OCI-LY7 (cell line): ENCODE results near the gene AGR3.

Source experiments
- CTCF ChIP-seq: fragments of 200-600 bp; sonication (generic); conservative IDR thresholded peaks from 2 replicates; pipeline ENCODE4 v1.5.1; 2014; ENCODE audit warnings: mild to moderate bottlenecking, antibody characterized with exemption, low read length, moderate library complexity, mixed read lengths
- EZH2phosphoT487 ChIP-seq: fragments of 200-600 bp; sonication (generic); IDR thresholded peaks from 2 replicates; pipeline ENCODE4 v1.6.1; 2018; ENCODE audit warnings: low read depth, borderline replicate concordance, mild to moderate bottlenecking, mixed run types, antibody characterized with exemption, low read length, moderate library complexity, mixed read lengths

DNA sequence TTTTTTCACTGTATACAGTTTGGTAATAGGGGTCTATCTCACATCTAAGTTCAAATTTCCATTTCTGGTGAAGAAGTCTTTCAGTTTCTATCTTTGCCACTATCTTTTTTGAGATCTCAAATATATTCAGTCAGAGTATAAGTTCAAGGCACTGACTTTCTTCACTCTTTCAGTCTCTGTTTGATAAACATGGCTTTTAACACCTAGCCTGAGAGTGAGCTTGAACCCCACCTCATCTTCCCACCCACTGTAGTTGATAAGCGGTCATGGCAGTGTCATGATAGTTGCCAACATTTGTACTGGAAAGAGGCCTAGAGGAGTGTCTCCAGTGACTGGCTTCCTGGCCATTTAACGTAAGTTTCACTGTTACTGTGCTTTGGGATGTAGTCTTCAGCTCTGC lies 41.2 kb upstream of the AGR3 start:
- TF ChIP-seq CTCF (no peak), EZH2phosphoT487 (no peak)
